T47D (cell line): Measurements from ENCODE around the gene DDX11.
A peak's percentile ranks its signal among the peaks of the same experiment; 100 is the strongest.
"Not testable (repeated sequence)": the region's sequence is repeated elsewhere in the genome, so short reads cannot be mapped to it uniquely, and the experiment has no call there.

Source experiments
- DNase-seq, 2 experiments: peaks; one replicate each; pipeline versions ENCODE4 v3.0.0 to v3.0.0-alpha.2; 2011 to 2012; ENCODE audit warnings: low read depth in 1 of 2, low spot score in 1 of 2
- JUND ChIP-seq: IDR thresholded peaks from 2 replicates; pipeline ENCODE4 v1.6.1; 2012; ENCODE audit warnings: low read depth
- in situ Hi-C: cut with HindIII; loops from 2 replicates; pipeline ENCODE4 v1.10.0; 2016; ENCODE audit warnings: low sequenced_read_pairs, low pct_unique_long_range_greater_than_20kb

DDX11 gene

GRCh38 chr12:31081274-31081673 lies 7.6 kb downstream of the DDX11 start:
- DNase-seq, in situ Hi-C loops: not testable (repeated sequence)

- DNase-seq, in situ Hi-C loops: not testable (repeated sequence)
Measured at GRCh38 chr12:31084241-31084640, 10.6 kb downstream of the DDX11 start.

GRCh38 chr12:31086032-31086431 lies 12.4 kb downstream of the DDX11 start:
- in situ Hi-C loops, DNase-seq: not testable (repeated sequence)

DNA sequence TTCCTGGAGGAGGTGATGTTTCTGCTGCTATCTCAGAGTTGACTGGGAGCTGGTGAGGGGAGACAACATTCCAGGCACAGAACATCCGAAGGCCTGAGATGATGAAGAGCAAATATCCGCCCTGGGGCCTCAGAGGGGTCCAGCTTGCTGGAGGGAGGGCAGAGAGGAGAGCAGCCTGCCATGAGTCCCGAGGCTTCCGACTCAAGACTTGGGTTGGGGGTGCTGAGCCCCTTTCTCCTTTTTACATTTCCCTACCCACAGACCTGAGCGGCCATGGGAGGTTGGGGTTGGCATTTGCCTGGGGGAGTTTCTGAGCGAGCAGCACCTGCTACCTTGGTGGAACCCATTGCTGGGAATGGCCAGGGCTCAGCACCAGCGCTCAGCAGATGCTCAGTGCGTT lies 13.8 kb downstream of the DDX11 start:
- in situ Hi-C loops, DNase-seq: not testable (repeated sequence)

DNA sequence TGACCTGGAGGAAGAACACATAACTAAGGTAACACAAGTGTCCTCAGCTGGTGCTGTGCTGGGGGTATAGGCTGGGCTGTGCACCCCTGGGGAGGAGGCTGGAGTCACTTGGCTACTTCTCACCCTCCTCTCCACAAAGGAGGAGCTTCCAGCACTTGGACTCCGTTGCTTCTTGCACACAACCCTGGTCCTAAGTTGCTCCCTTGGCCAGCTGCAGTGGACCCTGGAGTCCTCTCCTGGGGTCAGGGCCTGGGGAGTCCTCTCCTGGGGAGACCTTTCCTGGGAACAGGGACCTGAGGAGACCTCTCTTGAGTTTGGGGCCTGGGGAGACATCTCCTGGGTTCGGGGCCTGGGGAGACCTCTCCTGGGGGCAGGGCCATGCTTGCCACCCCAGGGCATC lies 14.3 kb downstream of the DDX11 start:
- in situ Hi-C loops, DNase-seq: not testable (repeated sequence)

GRCh38 chr12:31089072-31089471 lies 15.4 kb downstream of the DDX11 start:
- DNase-seq: no peak
- TF ChIP-seq JUND: no peak
- in situ Hi-C loops: no loop called here

- in situ Hi-C loops, DNase-seq: not testable (repeated sequence)
Measured at GRCh38 chr12:31091629-31092028, 18.0 kb downstream of the DDX11 start.

- in situ Hi-C loops, DNase-seq: not testable (repeated sequence)
Measured at GRCh38 chr12:31092718-31093117, 19.1 kb downstream of the DDX11 start.

DNA sequence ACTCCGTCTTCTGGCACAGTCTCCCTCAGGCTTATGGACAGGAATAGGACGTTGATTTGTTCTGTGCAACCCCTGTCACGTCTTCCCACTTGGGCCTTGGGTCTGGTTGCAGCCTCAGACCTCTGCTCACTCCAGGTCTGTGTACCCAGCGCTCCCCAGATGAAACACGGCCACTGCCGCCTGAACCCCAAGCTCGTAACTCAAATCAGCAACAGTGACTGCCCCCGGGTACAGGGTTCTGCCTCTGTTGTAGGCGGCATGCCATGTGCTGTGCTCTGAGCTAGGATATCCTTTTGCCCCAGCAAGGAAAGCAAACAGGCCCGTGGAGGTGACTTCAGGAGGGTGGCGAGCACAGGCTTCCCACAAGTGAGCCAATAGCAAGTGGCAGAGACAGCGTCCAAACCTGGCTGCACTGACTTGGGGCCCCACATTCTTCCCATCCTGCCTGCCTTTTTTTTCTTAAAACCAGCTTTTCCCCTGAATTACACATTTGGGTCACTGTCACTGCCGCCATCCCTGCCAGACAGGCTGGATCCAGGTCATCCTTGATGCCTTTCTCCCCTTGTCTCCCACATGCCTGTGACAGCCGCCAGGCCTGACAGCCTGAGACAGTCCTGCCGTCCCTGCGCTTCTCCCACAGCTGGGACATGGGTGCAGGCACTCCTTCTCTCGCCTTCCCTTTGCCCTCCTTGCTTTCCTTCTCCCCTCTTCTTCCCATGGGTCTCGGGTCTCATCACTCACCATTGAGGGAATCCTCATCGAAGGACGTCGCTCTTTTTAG lies 21.6 kb downstream of the DDX11 start:
- in situ Hi-C loops, DNase-seq: not testable (repeated sequence)

DNA sequence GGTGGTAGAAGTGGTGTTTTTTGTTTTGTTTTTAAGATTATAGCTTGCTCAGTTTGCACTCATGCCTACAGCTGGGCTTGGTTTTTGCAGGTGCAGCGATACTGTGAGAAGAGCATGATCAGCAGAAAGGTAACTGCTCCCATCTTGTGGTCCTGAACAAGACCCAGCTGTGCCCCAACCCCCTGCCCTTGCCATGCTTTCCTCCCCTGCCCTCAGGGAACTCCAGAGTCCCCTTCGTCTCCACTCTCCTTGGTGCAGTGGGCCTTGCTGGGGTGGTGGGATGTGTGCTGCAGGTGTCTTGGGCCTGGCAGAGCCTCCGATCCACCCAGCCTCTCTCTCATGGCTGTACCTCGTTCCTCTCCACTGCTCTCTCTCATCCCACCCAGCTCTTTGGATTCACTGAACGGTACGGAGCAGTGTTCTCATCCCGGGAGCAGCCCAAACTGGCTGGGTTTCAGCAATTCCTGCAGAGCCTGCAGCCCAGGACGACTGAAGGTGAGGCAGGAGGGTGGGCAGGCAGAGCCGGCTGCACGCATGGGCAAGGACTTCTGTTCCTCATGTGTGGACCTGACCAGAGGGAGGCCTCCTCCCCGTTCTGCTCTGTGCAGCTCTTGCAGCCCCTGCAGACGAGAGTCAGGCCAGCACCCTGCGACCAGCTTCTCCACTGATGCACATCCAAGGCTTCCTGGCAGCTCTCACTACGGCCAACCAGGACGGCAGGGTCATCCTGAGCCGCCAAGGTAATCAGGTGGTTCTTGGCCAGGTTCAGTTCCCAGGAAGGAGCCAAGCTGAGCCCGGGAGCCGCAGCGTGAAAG lies 22.8 kb downstream of the DDX11 start:
- DNase-seq, in situ Hi-C loops: not testable (repeated sequence)

DNA sequence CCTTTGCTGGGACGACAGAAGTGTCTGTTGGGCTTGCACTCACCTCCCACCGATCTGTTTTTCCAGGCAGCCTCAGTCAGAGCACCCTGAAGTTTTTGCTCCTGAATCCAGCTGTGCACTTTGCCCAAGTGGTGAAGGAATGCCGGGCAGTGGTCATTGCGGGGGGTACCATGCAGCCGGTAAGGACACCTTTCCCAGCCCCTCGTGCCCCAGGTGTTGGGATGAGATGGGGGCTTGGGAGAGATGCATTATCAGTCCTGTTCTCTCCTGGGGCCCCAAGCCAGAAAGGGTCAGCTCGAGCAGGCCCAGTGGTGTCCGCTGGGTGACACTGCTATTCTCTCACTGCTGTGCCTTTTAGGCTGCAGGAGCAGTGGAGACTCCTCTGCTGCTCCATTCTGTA lies 24.2 kb downstream of the DDX11 start:
- in situ Hi-C loops, DNase-seq: not testable (repeated sequence)

DNA sequence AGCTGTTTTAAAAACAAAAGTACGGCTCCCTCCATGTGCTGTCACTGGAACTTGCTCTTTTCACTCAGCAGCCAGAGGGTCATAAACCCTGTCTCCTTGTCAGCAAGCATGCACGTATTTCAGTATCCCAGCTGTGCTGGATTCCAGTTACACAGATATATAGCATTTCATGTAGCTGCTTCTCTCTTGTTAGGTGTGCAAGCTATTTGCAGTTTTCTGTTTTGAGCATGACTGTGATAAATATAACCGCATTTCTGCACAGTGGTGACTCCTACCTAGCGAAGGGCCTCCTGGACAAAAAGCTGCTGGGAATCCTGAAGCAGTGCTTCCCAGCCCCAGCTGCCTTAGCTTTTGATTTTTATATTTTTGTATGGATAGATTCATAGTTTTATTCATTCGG lies 24.7 kb downstream of the DDX11 start:
- DNase-seq, in situ Hi-C loops: not testable (repeated sequence)

DNA sequence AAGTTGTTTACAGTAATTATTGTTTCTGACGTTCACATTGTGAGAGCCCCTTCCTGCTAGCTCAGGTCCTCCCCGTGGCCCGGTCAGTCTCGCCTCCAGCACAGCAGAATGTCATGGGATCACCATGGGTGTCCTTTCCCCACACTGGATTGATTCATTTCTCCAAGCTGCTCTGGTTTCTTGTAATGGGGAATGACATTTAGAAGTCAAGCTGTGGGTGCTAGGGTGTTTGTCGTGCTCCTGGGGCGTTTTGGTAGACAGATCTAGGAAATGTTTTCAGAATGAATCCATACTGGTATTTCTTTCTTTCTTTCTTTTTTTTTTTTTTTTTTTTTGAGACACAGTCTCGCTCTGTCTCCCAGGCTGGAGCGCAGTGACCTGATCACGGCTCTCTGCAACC lies 25.1 kb downstream of the DDX11 start:
- in situ Hi-C loops, DNase-seq: not testable (repeated sequence)

DNA sequence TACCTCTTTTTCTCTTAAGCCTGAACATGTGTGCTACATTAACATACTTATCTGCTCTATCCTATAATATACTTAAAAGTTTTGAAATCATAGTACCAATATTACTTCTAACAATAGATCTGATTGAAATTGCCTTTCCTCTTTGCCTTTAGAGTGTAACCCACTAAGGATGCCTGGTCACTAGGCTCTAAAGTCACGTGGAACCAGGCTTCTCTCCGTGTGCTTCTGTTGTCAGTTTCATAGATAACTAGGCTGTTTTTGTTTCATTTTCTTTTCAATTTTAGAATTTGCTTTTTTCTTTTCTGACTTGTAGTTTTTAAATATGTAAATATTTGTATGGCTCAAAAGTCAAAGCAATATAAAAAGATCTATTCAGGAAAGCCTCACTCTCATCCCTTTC lies 25.8 kb downstream of the DDX11 start:
- DNase-seq, in situ Hi-C loops: not testable (repeated sequence)

DNA sequence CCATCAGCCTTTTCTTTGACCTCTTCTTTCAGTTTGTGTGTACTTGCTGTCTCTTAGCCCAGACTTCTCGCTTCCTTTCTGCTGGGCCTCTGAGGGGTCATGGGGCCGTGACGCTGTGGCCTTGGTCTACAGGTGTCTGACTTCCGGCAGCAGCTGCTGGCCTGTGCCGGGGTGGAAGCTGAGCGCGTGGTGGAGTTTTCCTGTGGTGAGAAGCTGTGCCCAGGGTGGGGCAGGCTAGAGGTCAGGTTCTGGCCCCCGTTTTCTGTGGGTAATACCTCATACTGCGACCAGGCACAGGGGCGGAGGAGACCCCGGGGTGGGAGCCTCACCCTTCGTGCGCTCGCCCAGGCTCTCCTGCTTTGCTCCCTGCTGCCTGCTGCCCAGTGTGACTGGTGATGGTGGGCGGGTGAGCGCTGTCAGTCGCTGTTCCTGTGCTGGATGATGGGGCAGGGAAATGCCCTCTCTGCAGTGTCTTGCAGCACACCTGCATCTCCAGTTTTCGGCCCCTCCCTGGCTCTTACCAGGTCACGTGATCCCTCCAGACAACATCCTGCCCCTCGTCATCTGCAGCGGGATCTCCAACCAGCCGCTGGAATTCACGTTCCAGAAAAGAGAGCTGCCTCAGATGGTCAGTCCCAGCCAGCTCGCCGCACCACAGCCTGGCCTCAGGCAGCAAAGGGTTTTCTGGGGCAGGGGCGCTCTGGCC lies 27.0 kb downstream of the DDX11 start:
- in situ Hi-C loops: not testable (repeated sequence)

DNA sequence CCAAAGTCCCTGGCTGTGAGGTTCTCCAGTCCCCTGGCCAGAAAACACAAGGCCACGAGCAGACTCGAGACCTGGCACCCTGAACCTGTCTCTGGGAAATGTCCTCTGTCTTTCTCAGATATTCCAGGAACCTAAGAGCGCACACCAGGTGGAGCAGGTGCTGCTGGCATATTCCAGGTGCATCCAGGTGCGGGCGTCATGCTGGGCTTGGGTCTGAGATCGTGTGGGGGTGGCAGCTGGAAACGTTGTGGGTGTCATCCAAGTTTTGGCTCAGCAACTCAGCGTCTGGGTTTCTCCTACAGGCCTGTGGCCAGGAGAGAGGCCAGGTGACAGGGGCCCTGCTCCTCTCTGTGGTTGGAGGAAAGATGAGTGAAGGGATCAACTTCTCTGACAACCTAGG lies 28.5 kb downstream of the DDX11 start:
- DNase-seq, in situ Hi-C loops: not testable (repeated sequence)

More for the DNA sequence above, 27.0 kb downstream of the DDX11 start:
- not testable (repeated sequence) for DNase-seq

DNA sequence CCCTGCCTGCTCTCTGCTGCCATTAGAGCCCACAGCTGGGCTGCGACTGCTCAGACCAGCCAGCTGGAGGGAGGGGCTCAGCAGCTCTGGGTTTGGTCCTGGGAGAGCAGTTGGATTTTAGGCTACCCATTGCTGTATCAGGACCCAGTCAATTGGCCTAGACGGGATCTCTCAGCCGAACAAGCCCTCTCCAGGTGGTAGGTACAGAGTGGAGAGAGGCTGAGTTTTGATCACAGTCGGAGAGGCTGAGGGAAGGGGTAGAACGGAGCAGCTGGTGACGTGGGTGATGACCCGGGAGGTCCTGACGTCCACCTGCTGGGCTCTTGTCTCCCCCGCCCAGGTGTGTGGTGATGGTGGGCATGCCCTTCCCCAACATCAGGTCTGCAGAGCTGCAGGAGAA lies 28.9 kb downstream of the DDX11 start:
- in situ Hi-C loops, DNase-seq: not testable (repeated sequence)

GRCh38 chr12:31103561-31103975 lies 29.9 kb downstream of the DDX11 start:
- DNase-seq: peak; percentile 62 to 96
- in situ Hi-C loops: not testable (repeated sequence)
